ENCODE data around the gene CHADL.
"Not testable (repeated sequence)": the region's sequence is repeated elsewhere in the genome, so short reads cannot be mapped to it uniquely, and the experiment has no call there.

Gene CHADL

DNA sequence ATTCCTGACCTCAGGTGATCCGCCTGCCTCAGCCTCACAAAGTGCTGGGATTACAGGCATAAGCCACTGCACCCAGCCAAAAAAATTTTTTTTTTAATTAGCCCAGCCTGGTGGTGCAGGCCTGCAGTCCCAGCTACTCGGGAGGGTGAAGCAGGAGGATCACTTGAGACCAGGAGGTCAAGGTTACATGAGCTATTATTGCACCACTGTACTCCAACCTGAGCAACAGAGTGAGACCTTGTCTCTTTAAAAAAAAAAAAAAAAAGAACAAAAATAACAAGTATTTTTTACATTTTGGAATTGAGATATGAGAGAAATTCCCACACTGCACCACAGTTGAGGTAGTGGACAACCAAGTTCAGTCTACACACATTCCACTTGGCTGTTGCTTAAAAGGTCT, 49.3 kb downstream of the CHADL start:
- in situ Hi-C loops (cut with MboI; ENCODE audit: low sequenced_read_pairs), result no loop called here

DNA sequence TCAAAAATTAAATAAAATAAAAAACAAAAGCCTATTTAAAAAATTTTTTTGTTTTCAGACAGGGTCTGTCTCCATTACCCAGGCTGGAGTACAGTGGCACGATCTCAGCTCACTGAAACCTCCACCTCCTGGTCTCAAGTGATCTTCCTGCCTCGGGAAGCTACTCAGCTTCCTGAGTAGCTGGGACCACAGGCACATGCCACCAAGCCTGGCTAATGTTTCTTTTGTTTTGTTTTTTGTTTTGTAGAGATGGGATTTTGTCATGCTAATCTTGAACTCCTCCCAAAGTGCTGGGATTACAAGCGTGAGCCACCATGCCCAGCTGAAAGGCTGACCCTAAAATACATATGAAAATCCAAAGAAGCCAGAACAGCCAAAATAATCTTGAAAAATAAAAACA, 56.1 kb downstream of the CHADL start:
- in situ Hi-C loops (cut with MboI; ENCODE audit: low sequenced_read_pairs), result no loop called here

DNA sequence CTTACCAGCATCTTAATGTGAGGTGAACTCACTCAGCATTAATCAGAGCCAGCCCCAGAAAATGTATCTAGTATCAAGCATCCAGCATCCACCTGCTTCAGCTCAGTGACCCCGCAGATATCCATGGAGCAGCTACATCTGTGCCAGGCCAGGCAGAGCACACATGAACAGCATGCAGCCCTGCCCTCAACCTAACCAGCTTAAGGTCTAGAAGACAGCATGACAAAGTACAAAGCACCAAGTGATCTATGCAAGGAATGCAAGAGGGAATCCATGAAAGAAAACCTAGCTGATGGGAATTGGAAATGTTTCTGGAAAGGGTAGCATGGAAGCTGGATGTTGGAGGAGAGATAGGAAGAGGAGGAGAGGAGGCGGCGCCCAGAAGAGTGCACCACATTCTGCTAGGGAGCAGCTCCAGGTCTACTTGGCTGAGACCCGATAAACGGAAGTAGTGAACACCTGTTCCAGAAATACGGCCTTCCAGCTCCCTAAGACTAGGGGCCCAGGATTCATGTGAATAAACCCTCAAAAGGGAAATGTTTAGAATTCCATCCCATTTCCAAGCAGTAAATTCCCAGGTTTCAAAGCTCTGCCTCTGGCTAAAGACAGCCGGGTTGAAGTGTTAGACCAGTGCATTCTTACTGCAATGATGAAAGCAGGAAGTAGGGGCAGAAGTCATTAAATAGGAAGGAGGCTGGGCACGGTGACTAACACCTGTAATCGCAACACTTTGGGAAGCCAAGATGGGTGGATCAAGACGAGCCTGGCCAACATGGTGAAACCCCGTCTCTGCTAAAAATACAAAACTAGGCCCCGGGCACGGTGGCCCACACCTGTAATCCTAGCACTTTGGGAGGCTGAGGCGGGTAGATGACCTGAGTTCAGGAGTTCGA, 59.1 kb downstream of the CHADL start:
- in situ Hi-C loops (cut with MboI; ENCODE audit: low sequenced_read_pairs), result no loop called here

DNA sequence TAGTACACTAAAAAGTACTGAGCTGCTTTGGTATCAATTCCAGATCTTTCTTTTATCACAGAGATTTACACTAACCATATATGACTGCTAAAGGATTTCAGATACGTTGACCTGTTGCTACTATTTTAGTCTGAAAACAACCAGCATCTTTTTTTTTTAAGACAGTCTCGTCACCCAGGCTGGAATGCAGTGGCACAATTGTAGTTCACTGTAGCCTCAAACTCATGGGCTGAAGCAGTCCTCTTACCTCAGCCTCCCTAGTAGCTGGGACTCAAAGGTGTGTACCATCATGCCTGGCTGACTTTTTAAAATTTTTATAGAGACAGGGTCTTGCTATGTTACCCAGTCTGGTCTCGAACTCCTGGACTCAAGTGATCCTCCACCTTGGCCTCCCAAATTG, 59.8 kb downstream of the CHADL start:
- in situ Hi-C loops (cut with MboI; ENCODE audit: low sequenced_read_pairs), result no loop called here

DNA sequence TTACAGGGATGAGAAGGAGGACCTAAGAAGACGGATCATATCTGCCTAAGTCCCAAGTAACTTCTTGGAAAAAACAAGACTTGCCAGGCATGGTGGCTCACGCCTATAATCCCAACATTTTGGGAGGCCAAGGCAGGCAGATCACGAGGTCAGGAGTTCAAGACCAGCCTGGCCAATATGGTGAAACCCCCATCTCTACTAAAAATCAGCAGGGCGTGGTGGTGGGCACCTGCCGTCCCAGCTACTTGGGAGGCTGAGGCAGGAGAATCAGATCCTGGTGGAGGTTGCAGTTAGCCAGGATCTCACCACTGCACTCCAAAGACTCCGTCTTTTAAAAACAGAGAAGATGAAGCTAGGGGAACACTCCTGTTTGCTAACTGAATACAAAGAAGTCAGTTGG, 60.4 kb downstream of the CHADL start:
- in situ Hi-C loops (cut with MboI; ENCODE audit: low sequenced_read_pairs), result not testable (repeated sequence)
